Astrocyte of the cerebellum (primary cell): ENCODE results near the gene ARTN.

ENCODE experiments used
- DNase-seq: peaks from one replicate; pipeline ENCODE4 v3.0.0-alpha.2; 2011; ENCODE audit warnings: low read depth
- H3K4me3 ChIP-seq: 2 replicates; pipeline ENCODE4 v1.5.1; 2011; ENCODE audit warnings: mild to moderate bottlenecking, low read depth, low read length, moderate library complexity
- CTCF ChIP-seq: IDR thresholded peaks from 2 replicates; pipeline ENCODE4 v1.5.1; 2012; ENCODE audit warnings: low read length, low read depth, moderate library complexity, mild to moderate bottlenecking; ENCODE audit errors: missing control alignments
- in situ Hi-C: cut with HindIII; loops from 2 replicates; pipeline ENCODE4 v1.10.0; 2017; ENCODE audit warnings: low sequenced_read_pairs

The ARTN gene

GRCh38 chr1:43981636-43982035 lies 48.0 kb downstream of the ARTN start:
- in situ Hi-C loops = no loop called here
- no peak for TF ChIP-seq CTCF

GRCh38 chr1:43982241-43982640 lies 48.6 kb downstream of the ARTN start:
- no peak for DNase-seq
- H3K4me3 ChIP-seq = no peak overlapping the region
- no peak for TF ChIP-seq CTCF
- in situ Hi-C loops = no loop called here

More at GRCh38 chr1:43981636-43982035, 48.0 kb downstream of the ARTN start:
- H3K4me3 ChIP-seq = no peak overlapping the region
- no peak for DNase-seq

GRCh38 chr1:43982808-43983207 lies 49.2 kb downstream of the ARTN start:
- no peak overlapping the region for H3K4me3 ChIP-seq
- no peak for DNase-seq
- TF ChIP-seq CTCF = no peak
- in situ Hi-C loops = no loop called here

- H3K4me3 ChIP-seq = no peak overlapping the region
- in situ Hi-C loops = no loop called here
- TF ChIP-seq CTCF = no peak
- DNase-seq = no peak
Observed at GRCh38 chr1:43983253-43983899, 49.8 kb downstream of the ARTN start.

- in situ Hi-C loops = no loop called here
- no peak for TF ChIP-seq CTCF
- no peak overlapping the region for H3K4me3 ChIP-seq
- DNase-seq = no peak
Observed at GRCh38 chr1:43984855-43985254, 51.3 kb downstream of the ARTN start.

- in situ Hi-C loops = no loop called here
- H3K4me3 ChIP-seq = no peak overlapping the region
- DNase-seq = no peak
- no peak for TF ChIP-seq CTCF
Observed at GRCh38 chr1:43985984-43986595, 52.5 kb downstream of the ARTN start.
